ENCODE results near the gene TBC1D4.

The TBC1D4 gene

GRCh38 chr13:75482070-75482819 lies at the start of gene TBC1D4:
Gene TBC1D4 (minus strand): TSS chr13:75482169. CDS start chr13:75481767, 402 bp downstream.
- DNase-seq = peak; percentile 89 to 90
- TF ChIP-seq POLR2A (IDR thresholded peaks at IDR 0.05; ENCODE audit: low read length) (no peak), GATA1 (IDR thresholded peaks at IDR 0.05; ENCODE audit: low read depth, low read length) (no peak)

- TF ChIP-seq POLR2A (IDR thresholded peaks at IDR 0.05; ENCODE audit: low read length) (no peak), GATA1 (IDR thresholded peaks at IDR 0.05; ENCODE audit: low read depth, low read length) (no peak)
- no peak for DNase-seq
Measured at GRCh38 chr13:75530549-75530961, 48.6 kb upstream of the TBC1D4 start.

GRCh38 chr13:75521956-75522355 lies 40.0 kb upstream of the TBC1D4 start:
- TF ChIP-seq GATA1 (IDR thresholded peaks at IDR 0.05; ENCODE audit: low read depth, low read length) (no peak), POLR2A (IDR thresholded peaks at IDR 0.05; ENCODE audit: low read length) (no peak)
- DNase-seq = no peak

- TF ChIP-seq GATA1 (IDR thresholded peaks at IDR 0.05; ENCODE audit: low read depth, low read length) (no peak), POLR2A (IDR thresholded peaks at IDR 0.05; ENCODE audit: low read length) (no peak)
- no peak for DNase-seq
Measured at GRCh38 chr13:75518439-75519088, 36.6 kb upstream of the TBC1D4 start.

GRCh38 chr13:75514080-75514995 lies 32.4 kb upstream of the TBC1D4 start:
- TF ChIP-seq GATA1 (IDR thresholded peaks at IDR 0.05; ENCODE audit: low read depth, low read length) (no peak), POLR2A (IDR thresholded peaks at IDR 0.05; ENCODE audit: low read length) (no peak)
- DNase-seq = no peak

- TF ChIP-seq POLR2A (IDR thresholded peaks at IDR 0.05; ENCODE audit: low read length) (no peak), GATA1 (IDR thresholded peaks at IDR 0.05; ENCODE audit: low read depth, low read length) (no peak)
- DNase-seq = no peak
Measured at GRCh38 chr13:75513271-75513670, 31.3 kb upstream of the TBC1D4 start.

- DNase-seq = no peak
- no peak for TF ChIP-seq GATA1 (IDR thresholded peaks at IDR 0.05; ENCODE audit: low read depth, low read length)
- TF ChIP-seq POLR2A (IDR thresholded peaks at IDR 0.05; ENCODE audit: low read length) = no peak
Measured at GRCh38 chr13:75512253-75512652, 30.3 kb upstream of the TBC1D4 start.

- DNase-seq = no peak
- no peak for TF ChIP-seq GATA1 (IDR thresholded peaks at IDR 0.05; ENCODE audit: low read depth, low read length)
Measured at GRCh38 chr13:75511051-75511625, 29.2 kb upstream of the TBC1D4 start.

GRCh38 chr13:75508002-75508548 lies 26.1 kb upstream of the TBC1D4 start:
- no peak for DNase-seq
- TF ChIP-seq GATA1 (IDR thresholded peaks at IDR 0.05; ENCODE audit: low read depth, low read length) (no peak), POLR2A (IDR thresholded peaks at IDR 0.05; ENCODE audit: low read length) (no peak)

GRCh38 chr13:75507027-75508001 lies 25.3 kb upstream of the TBC1D4 start:
- TF ChIP-seq GATA1 (IDR thresholded peaks at IDR 0.05; ENCODE audit: low read depth, low read length) (no peak), POLR2A (IDR thresholded peaks at IDR 0.05; ENCODE audit: low read length) (no peak)
- DNase-seq = no peak

GRCh38 chr13:75506018-75506417 lies 24.0 kb upstream of the TBC1D4 start:
- no peak for TF ChIP-seq POLR2A (IDR thresholded peaks at IDR 0.05; ENCODE audit: low read length)
- peak in 1 of 2 experiments; percentile 4 for DNase-seq

- TF ChIP-seq GATA1 (IDR thresholded peaks at IDR 0.05; ENCODE audit: low read depth, low read length) = no peak
- no peak for TF ChIP-seq POLR2A (IDR thresholded peaks at IDR 0.05; ENCODE audit: low read length)
- no peak for DNase-seq
Measured at GRCh38 chr13:75505327-75505726, 23.4 kb upstream of the TBC1D4 start.

Measured in erythroblast (primary cell).